Measurements from ENCODE around the gene EXOC5. TPM values are rescaled to one million over a fixed set of nuclear protein-coding genes. Genes with fewer than 3 reads are reported as not detected.

The EXOC5 gene
- polyA plus RNA-seq, 3 donors: 7.9 to 52.5 (median 49.9) TPM

- H3K4me2 ChIP-seq (replicated peaks; ENCODE audit: extremely low read depth, low read length, poor library complexity, severe bottlenecking): no peak overlapping the region
- 100% methylated on average over 3 of the region's 5 CpGs for WGBS (ENCODE audit: insufficient coverage)
- no peak overlapping the region for H3K27ac Mint-ChIP-seq
- no peaks in the 10 kb centered on the region for H3K36me3 ChIP-seq (replicated peaks in 1 of 2; ENCODE audit: control insufficient read depth in 1 of 2, insufficient read depth in 2 of 2, low read length in 2 of 2)
- H3K4me3 Mint-ChIP-seq: no peak overlapping the region
- no peaks in the 10 kb centered on the region for H4K20me1 ChIP-seq (ENCODE audit: insufficient read depth, low read length)
- H3K4me1 Mint-ChIP-seq: no peaks in the 10 kb centered on the region
- DNase-seq: no peak
- H3K27me3 ChIP-seq (ENCODE audit: control insufficient read depth in 2 of 2, insufficient read depth in 2 of 2, low read length in 2 of 2): peaks cover 0 to 3% of the 10 kb centered on the region in 2 donors
- intact Hi-C loops (cut with micrococcal nuclease): no loop called here
- H3K9ac ChIP-seq (ENCODE audit: insufficient read depth, low read length, poor library complexity, severe bottlenecking): no peak overlapping the region
- H2AFZ ChIP-seq (ENCODE audit: insufficient read depth, low read depth, low read length, poor library complexity, severe bottlenecking): no peak overlapping the region
- peaks cover 0 to 7% (median 0%) of the 10 kb centered on the region in 7 donors for H3K9me3 Mint-ChIP-seq
- no peak overlapping the region for H3K27ac ChIP-seq (ENCODE audit: low read depth in 1 of 2, low read length in 2 of 2)
- no peak overlapping the region for H3K4me3 ChIP-seq (replicated peaks in 1 of 3; ENCODE audit: low read depth in 2 of 3, low read length in 3 of 3)
- no peaks in the 10 kb centered on the region for H3K9me3 ChIP-seq (replicated peaks in 1 of 2; ENCODE audit: control insufficient read depth in 1 of 2, insufficient read depth in 1 of 2, low read length in 2 of 2)
- no peaks in the 10 kb centered on the region for H3K36me3 Mint-ChIP-seq
- H3K27me3 Mint-ChIP-seq (ENCODE audit: low read depth in 3 of 3): peaks cover 2 to 14% (median 3%) of the 10 kb centered on the region in 3 donors
- no peak for TF ChIP-seq CTCF (IDR thresholded peaks at IDR 0.05)
- H3K79me2 ChIP-seq (ENCODE audit: insufficient read depth, low read length): no peaks in the 10 kb centered on the region
- H3K4me1 ChIP-seq (ENCODE audit: control insufficient read depth in 1 of 2, insufficient read depth in 2 of 2, low read length in 2 of 2): no peaks in the 10 kb centered on the region
Measured at GRCh38 chr14:57171363-57171762, 97.3 kb downstream of the EXOC5 start.

GRCh38 chr14:57169901-57170300 lies 98.8 kb downstream of the EXOC5 start:
- no peaks in the 10 kb centered on the region for H3K36me3 ChIP-seq (replicated peaks in 1 of 2; ENCODE audit: control insufficient read depth in 1 of 2, insufficient read depth in 2 of 2, low read length in 2 of 2)
- no peaks in the 10 kb centered on the region for H4K20me1 ChIP-seq (ENCODE audit: insufficient read depth, low read length)
- no peaks in the 10 kb centered on the region for H3K9me3 ChIP-seq (replicated peaks in 1 of 2; ENCODE audit: control insufficient read depth in 1 of 2, insufficient read depth in 1 of 2, low read length in 2 of 2)
- no peak overlapping the region for H3K4me2 ChIP-seq (replicated peaks; ENCODE audit: extremely low read depth, low read length, poor library complexity, severe bottlenecking)
- no peak for TF ChIP-seq CTCF (IDR thresholded peaks at IDR 0.05)
- peaks cover 0 to 3% of the 10 kb centered on the region in 2 donors for H3K27me3 ChIP-seq (ENCODE audit: control insufficient read depth in 2 of 2, insufficient read depth in 2 of 2, low read length in 2 of 2)
- Mint-ChIP-seq H3K9me3 (peaks cover 0 to 4% (median 0%) of the 10 kb centered on the region in 7 donors), H3K4me3 (no peak overlapping the region), H3K27ac (no peak overlapping the region), H3K27me3 (ENCODE audit: low read depth in 3 of 3) (peaks cover 0 to 14% (median 6%) of the 10 kb centered on the region in 3 donors), H3K4me1 (no peaks in the 10 kb centered on the region), H3K36me3 (no peaks in the 10 kb centered on the region)
- H3K79me2 ChIP-seq (ENCODE audit: insufficient read depth, low read length): no peaks in the 10 kb centered on the region
- H3K4me3 ChIP-seq (replicated peaks in 1 of 3; ENCODE audit: low read depth in 2 of 3, low read length in 3 of 3): no peak overlapping the region
- WGBS (ENCODE audit: insufficient coverage): 94% methylated on average over 2 of the region's 3 CpGs
- H3K9ac ChIP-seq (ENCODE audit: insufficient read depth, low read length, poor library complexity, severe bottlenecking): no peak overlapping the region
- no peaks in the 10 kb centered on the region for H3K4me1 ChIP-seq (ENCODE audit: control insufficient read depth in 1 of 2, insufficient read depth in 2 of 2, low read length in 2 of 2)
- no peak for DNase-seq
- intact Hi-C loops (cut with micrococcal nuclease): no loop called here
- H3K27ac ChIP-seq (ENCODE audit: low read depth in 1 of 2, low read length in 2 of 2): no peak overlapping the region
- no peak overlapping the region for H2AFZ ChIP-seq (ENCODE audit: insufficient read depth, low read depth, low read length, poor library complexity, severe bottlenecking)

Measured in CD14-positive monocyte (primary cell).